Smooth muscle cell (in vitro differentiated cells): ENCODE results near the gene GPR158. TPM values are rescaled to one million over a fixed set of nuclear protein-coding genes. Genes with fewer than 3 reads are reported as not detected.

Experiments
- DNase-seq: peaks from one replicate; lab custom pipeline; 2025; ENCODE audit not compliant: unreplicated experiment; lab: John Stamatoyannopoulos, UW
- H2AFZ ChIP-seq: fragments of 200-600 bp; sonication (generic); 2 replicates; pipeline ENCODE4 v1.6.0; 2016; ENCODE audit warnings: antibody characterized with exemption, low read depth, mild to moderate bottlenecking
- H3F3A ChIP-seq: fragments of 200-600 bp; sonication (generic); 2 replicates; pipeline ENCODE4 v1.6.0; 2017; ENCODE audit warnings: antibody characterized with exemption, low read depth
- H3K27ac ChIP-seq: fragments of 200-600 bp; sonication (generic); 2 replicates; pipeline ENCODE4 v1.5.1; 2016; ENCODE audit warnings: low read depth, mild to moderate bottlenecking
- H3K27me3 ChIP-seq: fragments of 200-600 bp; sonication (generic); 2 replicates; pipeline ENCODE4 v1.6.1; 2016; ENCODE audit warnings: low read depth, mild to moderate bottlenecking
- H3K36me3 ChIP-seq: fragments of 200-600 bp; sonication (generic); 2 replicates; pipeline ENCODE4 v1.5.1; 2016; ENCODE audit warnings: low read depth
- H3K4me1 ChIP-seq: fragments of 200-600 bp; sonication (generic); 2 replicates; pipeline ENCODE4 v1.5.1; 2016; ENCODE audit warnings: low read depth
- H3K4me2 ChIP-seq: fragments of 200-600 bp; sonication (generic); 2 replicates; pipeline ENCODE4 v1.6.0; 2016; ENCODE audit warnings: mild to moderate bottlenecking
- H3K4me3 ChIP-seq: fragments of 200-600 bp; sonication (generic); 2 replicates; pipeline ENCODE4 v1.5.1; 2016; ENCODE audit warnings: mild to moderate bottlenecking
- H3K79me2 ChIP-seq: fragments of 200-600 bp; sonication (generic); 2 replicates; pipeline ENCODE4 v1.6.0; 2016; ENCODE audit warnings: low read depth, mild to moderate bottlenecking
- H3K9ac ChIP-seq: fragments of 200-600 bp; sonication (generic); 2 replicates; pipeline ENCODE4 v1.6.0; 2016; ENCODE audit warnings: low read depth
- H3K9me3 ChIP-seq: fragments of 200-600 bp; sonication (generic); replicated peaks from 2 replicates; pipeline ENCODE4 v1.5.1; 2016; ENCODE audit warnings: low read depth
- H4K20me1 ChIP-seq: fragments of 200-600 bp; sonication (generic); 2 replicates; pipeline ENCODE4 v1.6.0; 2016; ENCODE audit warnings: low read depth
- CTCF ChIP-seq: fragments of 200-600 bp; sonication (generic); IDR thresholded peaks from 2 replicates; pipeline ENCODE4 v1.5.1; 2017; ENCODE audit warnings: borderline replicate concordance, mild to moderate bottlenecking, antibody characterized with exemption; ENCODE audit not compliant: insufficient read depth, poor library complexity, severe bottlenecking
- WGBS: methylation state at CpG from one replicate; pipeline ENCODE4 v1.1.7; 2016; ENCODE audit warnings: low lambda C conversion rate; 5-methylcytosine and 5-hydroxymethylcytosine counted together
- polyA plus RNA-seq: library from polyadenylated mRNA; unstranded; fragments of >200 nt; fragmentation: Nextera tagmentation; extraction: Ambion mirVana; gene quantifications from 2 replicates; pipeline ENCODE4 v1.2.1, GENCODE V29; 2016
- total RNA-seq: library from RNA; depleted of rRNA; stranded (reverse); fragments of >200 nt; gene quantifications from 2 replicates; pipeline ENCODE4 v1.2.3, GENCODE V29; 2014

The GPR158 gene
- total and polyA plus RNA-seq, 2 experiments from 2014 or later, result 1.5 to 5.5 TPM

- no peaks in the 10 kb centered on the region for H3K27me3 ChIP-seq
- H3K9me3 ChIP-seq, result no peaks in the 10 kb centered on the region
- H3K4me1 ChIP-seq, result no peaks in the 10 kb centered on the region
- H3K4me2 ChIP-seq, result no peak overlapping the region
- H3K36me3 ChIP-seq, result no peaks in the 10 kb centered on the region
- H3K4me3 ChIP-seq, result no peak overlapping the region
- no peak overlapping the region for H3K9ac ChIP-seq
- DNase-seq, result no peak
- no peaks in the 10 kb centered on the region for H3K79me2 ChIP-seq
- no peak overlapping the region for H2AFZ ChIP-seq
- no peaks in the 10 kb centered on the region for H4K20me1 ChIP-seq
- H3F3A ChIP-seq, result no peaks in the 10 kb centered on the region
- H3K27ac ChIP-seq, result no peak overlapping the region
- WGBS, result 87% methylated on average over 2 of the region's 2 CpGs
- TF ChIP-seq CTCF, result no peak
Measured at GRCh38 chr10:25232204-25232603, 57.4 kb downstream of the GPR158 start.

- Histone ChIP-seq H3K36me3 (no peaks in the 10 kb centered on the region), H3K27me3 (no peaks in the 10 kb centered on the region), H3K4me2 (no peak overlapping the region), H3K9me3 (no peaks in the 10 kb centered on the region), H3K9ac (no peak overlapping the region), H4K20me1 (no peaks in the 10 kb centered on the region), H3K27ac (no peak overlapping the region), H3F3A (no peaks in the 10 kb centered on the region), H3K79me2 (no peaks in the 10 kb centered on the region), H3K4me1 (peaks cover 4% of the 10 kb centered on the region), H3K4me3 (no peak overlapping the region), H2AFZ (no peak overlapping the region)
- TF ChIP-seq CTCF, result no peak
- DNase-seq, result no peak
- WGBS, result 89% methylated on average over 1 of the region's 1 CpG
Measured at GRCh38 chr10:25245165-25245564, 70.4 kb downstream of the GPR158 start.

GRCh38 chr10:25257646-25258045 is 82.8 kb downstream of the GPR158 start:
- no peak for TF ChIP-seq CTCF
- no peaks in the 10 kb centered on the region for H4K20me1 ChIP-seq
- no peak overlapping the region for H3K4me3 ChIP-seq

GRCh38 chr10:25261110-25261509 is 86.3 kb downstream of the GPR158 start:
- Histone ChIP-seq H3F3A (no peaks in the 10 kb centered on the region), H3K27me3 (no peaks in the 10 kb centered on the region), H4K20me1 (no peaks in the 10 kb centered on the region), H3K9ac (no peak overlapping the region), H2AFZ (no peak overlapping the region), H3K27ac (no peak overlapping the region), H3K4me1 (no peaks in the 10 kb centered on the region), H3K9me3 (no peaks in the 10 kb centered on the region), H3K36me3 (no peaks in the 10 kb centered on the region), H3K4me2 (no peak overlapping the region), H3K79me2 (no peaks in the 10 kb centered on the region), H3K4me3 (no peak overlapping the region)
- 84% methylated on average over 2 of the region's 2 CpGs for WGBS
- no peak for TF ChIP-seq CTCF
- no peak for DNase-seq

More at GRCh38 chr10:25257646-25258045, 82.8 kb downstream of the GPR158 start:
- H3K4me1 ChIP-seq, result no peaks in the 10 kb centered on the region
- no peaks in the 10 kb centered on the region for H3K79me2 ChIP-seq
- no peak for DNase-seq
- no peak overlapping the region for H3K27ac ChIP-seq
- no peaks in the 10 kb centered on the region for H3K9me3 ChIP-seq
- H3F3A ChIP-seq, result no peaks in the 10 kb centered on the region
- no peak overlapping the region for H3K4me2 ChIP-seq
- H3K9ac ChIP-seq, result no peak overlapping the region
- H2AFZ ChIP-seq, result no peak overlapping the region
- no peaks in the 10 kb centered on the region for H3K36me3 ChIP-seq
- H3K27me3 ChIP-seq, result no peaks in the 10 kb centered on the region
- WGBS, result 85% methylated on average over 5 of the region's 5 CpGs
